Measurements from ENCODE around the gene SH3RF3.

SH3RF3 gene

DNA sequence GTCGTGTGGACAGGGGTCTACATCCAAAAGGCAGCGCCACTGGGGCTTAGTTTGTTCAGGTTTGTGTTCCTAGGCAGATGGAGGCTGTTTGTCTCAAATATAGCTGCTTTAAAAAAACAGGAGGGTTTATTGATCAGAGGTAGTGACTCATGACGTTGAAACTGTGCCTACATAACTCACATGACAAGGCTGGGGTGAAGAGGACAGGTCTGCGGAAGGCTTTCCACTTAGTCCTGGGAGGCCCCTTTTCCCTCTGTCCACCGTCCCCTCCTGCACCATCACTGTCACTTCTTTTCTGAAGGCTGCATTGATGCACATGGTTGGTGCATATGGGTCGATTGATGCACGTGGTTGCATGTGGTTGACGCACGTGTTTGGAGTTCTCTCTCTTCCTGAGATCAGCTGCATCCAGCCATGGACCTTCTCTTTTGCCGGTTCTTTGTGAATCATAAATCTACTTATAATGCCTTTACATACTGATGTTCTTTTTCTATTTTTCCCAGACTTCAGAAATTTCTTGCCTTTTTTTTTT lies 10.9 kb downstream of the SH3RF3 start:
- DNase-seq (ENCODE audit: low spot score) = no peak

- DNase-seq (ENCODE audit: low spot score) = no peak
Observed at GRCh38 chr2:109141006-109141600, 12.1 kb downstream of the SH3RF3 start.

DNA sequence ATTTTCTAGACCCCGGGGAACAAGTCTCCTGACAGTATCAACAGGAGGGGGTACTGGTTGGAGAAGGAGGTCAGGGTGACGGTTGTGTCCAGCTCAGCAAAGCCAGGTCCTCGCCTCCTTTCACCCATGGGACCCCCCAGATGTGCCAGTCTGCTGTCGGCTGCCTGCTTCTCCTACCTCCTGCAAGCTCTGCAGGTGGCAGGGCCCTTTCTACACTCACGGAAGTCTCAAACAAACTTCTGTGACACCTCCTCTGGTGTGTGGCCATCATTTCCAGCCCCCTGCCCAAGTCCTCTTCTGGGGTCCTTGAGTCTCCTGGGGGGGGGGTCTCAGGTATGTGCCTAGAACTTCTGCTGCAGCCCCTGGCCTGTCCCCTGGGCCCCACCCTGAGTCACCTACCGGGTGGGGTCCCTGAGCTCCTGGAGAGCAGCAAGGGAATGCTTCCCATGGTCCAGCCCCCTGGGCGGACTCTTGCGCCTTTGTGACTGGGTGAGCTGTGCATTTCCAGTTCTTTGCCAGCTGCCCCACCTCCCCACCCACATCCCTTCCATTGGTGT lies 12.8 kb downstream of the SH3RF3 start:
- no peak for DNase-seq (ENCODE audit: low spot score)

DNA sequence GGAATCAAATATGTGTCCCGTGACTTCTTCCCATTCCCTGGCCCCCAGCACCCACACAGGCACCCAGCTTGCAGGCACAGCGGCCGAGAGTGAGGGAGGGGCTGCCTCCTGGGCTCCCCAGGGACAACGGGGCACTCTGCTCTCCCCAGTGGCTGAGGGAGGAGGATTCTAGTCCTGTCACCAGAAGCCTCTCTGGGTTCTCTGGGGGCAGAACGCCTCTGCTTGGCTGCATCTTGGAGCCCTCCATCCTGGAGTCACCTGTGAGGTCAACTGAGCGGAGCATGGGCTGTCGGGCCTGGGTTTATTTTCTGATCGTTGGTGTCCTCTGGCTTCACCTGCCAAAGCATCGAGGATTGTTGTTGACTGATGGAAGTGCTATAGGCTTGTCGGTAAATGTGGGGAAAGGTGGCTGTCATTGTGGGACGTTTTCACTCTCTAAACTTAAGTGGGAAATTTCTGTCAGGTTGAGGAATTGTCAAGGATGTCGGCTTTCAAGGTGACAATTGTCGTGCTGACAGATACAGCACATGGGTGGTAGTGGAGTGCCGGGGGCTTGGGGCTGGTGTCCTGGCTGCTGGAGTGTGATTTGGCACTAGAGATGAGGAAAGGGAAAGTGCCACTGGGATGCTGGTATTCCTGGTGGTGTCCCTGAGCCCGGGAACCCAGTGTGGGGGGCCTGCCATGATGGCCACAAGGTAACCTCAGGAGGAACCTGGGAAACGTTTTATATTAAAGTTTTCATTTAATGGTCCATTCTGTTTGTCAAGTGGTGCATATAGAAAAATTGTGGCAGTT lies 13.6 kb downstream of the SH3RF3 start:
- peak; percentile 25 for DNase-seq (ENCODE audit: low spot score)

GRCh38 chr2:109143214-109144187 lies 14.5 kb downstream of the SH3RF3 start:
- no peak for DNase-seq (ENCODE audit: low spot score)

DNA sequence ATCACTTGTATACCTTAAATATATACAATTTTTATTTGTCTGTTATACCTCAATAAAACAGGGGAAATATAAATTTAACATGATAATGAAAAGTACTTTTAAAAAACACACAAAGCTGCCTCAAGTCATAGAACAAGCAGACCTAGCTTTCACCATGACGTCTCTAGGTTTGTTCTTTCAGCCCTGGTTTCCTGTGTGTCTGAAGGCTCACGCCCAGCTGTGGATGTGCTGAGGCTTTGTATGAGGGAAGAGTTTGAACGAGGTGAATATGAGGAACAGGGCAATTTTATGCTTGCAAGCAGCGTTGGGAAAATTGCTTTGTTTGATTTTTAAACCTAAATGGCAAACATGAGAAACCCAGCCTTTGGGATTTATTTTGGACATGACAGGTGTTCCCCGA lies 15.3 kb downstream of the SH3RF3 start:
- no peak for DNase-seq (ENCODE audit: low spot score)

DNA sequence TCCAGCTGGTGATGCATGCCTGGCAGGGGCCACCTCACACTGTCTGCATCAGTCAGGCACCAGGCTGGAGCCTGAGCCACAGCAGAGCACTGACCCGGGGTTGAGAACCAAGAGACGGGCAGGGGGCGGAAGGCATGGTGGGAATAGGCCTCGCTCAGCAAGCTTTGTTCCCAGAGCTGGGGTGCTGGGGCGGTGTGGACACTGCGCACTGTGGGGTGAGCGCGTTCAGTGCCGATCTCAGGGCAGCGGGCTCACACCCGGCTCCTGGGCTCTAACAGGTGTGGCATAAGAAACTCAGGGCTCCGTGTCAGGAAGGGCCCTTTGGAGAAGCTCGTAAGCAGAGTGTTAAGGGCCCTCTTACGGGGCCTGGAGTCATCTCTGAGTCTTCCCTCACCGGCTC lies 15.7 kb downstream of the SH3RF3 start:
- no peak for DNase-seq (ENCODE audit: low spot score)

GRCh38 chr2:109145286-109145685 lies 16.3 kb downstream of the SH3RF3 start:
- no peak for DNase-seq (ENCODE audit: low spot score)

DNA sequence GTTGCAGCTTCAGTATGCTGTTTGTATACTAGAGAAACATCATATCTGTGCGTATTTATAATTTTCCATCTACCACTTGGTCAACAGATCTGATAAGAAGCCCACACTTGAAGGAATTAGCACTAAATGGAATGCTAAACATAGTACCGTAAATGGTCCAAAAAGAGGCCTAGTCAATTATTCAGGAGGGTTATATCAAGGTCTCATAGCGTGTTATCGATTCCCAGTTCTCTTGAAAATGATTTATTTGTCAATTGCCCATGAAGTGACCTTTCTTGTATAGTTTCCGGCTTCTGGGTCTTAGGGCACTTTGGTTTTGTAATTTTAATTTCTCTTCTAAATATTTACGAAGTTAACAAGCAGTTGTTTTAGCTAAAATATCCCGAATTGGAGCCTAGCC lies 18.4 kb downstream of the SH3RF3 start:
- DNase-seq (ENCODE audit: low spot score) = no peak

GRCh38 chr2:109148117-109148746 lies 19.2 kb downstream of the SH3RF3 start:
- DNase-seq (ENCODE audit: low spot score) = no peak

- DNase-seq (ENCODE audit: low spot score) = no peak
Observed at GRCh38 chr2:109148991-109149645, 20.1 kb downstream of the SH3RF3 start.

DNA sequence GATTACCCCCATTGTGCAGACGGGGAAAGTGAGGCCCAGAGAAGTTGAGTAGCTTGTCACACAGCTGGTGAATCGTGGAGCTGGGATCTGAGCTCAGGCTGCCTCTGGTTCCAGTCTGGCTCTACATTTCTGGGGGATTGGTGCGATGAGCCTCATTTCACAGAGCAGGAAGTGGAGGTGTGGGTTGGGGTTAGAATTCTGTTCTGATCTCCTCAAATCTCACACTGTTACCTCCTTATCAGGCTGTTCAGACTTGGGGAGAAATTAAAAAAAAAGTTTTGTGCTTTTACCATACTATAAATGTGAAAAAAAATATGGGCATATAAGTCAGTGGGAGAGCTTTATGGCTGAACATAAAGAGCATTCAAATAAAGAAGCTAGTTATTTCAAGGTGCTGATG lies 21.6 kb downstream of the SH3RF3 start:
- no peak for DNase-seq (ENCODE audit: low spot score)

- DNase-seq (ENCODE audit: low spot score) = no peak
Observed at GRCh38 chr2:109151519-109151918, 22.5 kb downstream of the SH3RF3 start.

- peak; percentile 60 for DNase-seq (ENCODE audit: low spot score)
Observed at GRCh38 chr2:109153005-109153784, 24.2 kb downstream of the SH3RF3 start.

DNA sequence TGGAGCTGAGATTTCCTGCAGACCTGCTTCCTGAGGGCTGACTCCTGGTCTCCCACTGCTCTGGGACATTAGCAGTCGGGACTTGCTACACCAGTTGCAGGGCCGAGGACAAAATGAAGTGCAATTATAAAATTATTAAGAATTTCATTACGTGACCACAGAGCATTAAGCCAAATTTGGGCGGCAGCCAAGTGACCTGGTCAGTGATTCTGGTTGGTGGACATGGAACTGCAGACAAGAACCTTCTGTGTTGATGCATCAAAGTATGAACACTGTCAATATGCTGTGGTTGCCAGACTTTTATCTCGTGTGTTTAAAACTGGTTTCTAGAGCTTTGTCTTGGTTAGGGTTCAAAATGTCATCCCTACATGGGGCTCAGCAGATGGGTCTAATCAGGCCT lies 24.8 kb downstream of the SH3RF3 start:
- no peak for DNase-seq (ENCODE audit: low spot score)

DNA sequence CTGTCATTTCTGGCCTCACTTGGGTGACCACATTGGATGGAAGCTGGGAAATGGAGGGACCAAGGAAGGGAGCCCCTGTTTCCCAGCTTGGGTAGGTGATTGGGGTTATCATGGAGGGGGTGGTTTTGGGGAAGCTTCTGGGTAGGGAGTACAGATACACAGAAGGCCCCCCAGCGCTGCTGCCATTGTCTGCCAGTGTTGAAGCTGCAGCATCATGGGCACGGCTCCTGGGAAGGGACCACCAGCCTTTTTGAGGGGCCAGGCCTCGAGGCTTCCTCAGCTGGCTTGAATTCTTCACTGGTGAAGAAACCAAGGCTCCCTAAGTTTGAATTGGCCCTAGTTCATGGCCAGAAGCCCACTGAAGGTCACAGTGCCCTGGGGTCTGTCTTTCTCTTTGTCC lies 25.2 kb downstream of the SH3RF3 start:
- DNase-seq (ENCODE audit: low spot score) = no peak

GRCh38 chr2:109155553-109156451 lies 26.8 kb downstream of the SH3RF3 start:
- no peak for DNase-seq (ENCODE audit: low spot score)

DNA sequence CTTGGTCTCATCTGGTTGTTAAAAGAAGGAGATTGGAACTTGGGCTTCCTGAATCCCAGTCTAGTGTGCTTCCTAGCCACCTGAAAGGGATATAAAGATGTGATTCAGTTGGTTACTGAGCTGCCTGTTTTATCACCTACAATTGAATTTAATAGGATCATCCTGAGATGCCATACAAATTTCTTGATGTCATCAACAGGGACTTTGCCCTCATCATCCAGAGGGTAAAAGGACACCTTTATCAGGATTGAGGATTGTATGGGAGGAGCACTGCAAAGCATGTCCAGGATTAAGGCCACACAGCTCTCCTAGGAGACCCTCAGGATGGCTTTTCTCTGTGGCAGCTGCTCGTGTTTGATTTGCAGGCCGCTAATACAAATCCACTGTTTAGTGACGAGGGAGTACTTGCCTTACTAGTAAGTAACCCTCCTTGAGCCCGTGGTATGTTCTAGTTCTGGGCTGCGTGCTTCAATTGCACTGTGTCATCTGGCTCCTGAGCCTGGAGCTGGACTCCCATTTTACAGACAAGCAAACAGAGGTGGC lies 28.6 kb downstream of the SH3RF3 start:
- no peak for DNase-seq (ENCODE audit: low spot score)

- DNase-seq (ENCODE audit: low spot score) = no peak
Observed at GRCh38 chr2:109158237-109158636, 29.2 kb downstream of the SH3RF3 start.
